ENCODE data around the gene NSD2.
"Not testable (repeated sequence)": the region's sequence is repeated elsewhere in the genome, so short reads cannot be mapped to it uniquely, and the experiment has no call there.

The NSD2 gene

DNA sequence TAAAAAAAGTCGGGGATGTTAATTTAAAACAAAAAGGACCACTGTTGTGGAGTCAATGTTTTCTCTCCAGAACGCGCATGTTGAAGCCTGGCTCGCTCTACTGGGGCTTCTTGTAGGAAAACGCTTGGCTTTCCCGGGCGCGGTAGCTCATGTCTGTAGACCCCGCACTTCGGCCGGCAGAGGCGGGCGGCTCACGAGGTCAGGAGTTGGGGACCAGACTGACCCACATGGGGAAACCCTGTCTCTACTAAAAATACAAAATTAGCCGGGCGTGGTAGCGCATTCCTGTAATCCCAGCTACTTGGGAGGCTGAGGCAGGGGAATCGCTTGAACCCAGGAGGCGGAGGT, 122.0 kb downstream of the NSD2 start:
- ChIA-PET CTCF (no interaction called here), POLR2A (no interaction called here)
- no peak overlapping the region for H3K4me3 ChIP-seq (ENCODE audit: low read depth, low read length)
- H3K9me3 ChIP-seq (ENCODE audit: control insufficient read depth, insufficient read depth, low read depth, low read length), result no peaks in the 10 kb centered on the region
- TF ChIP-seq MZF1 (tag by site-specific recombination; IDR thresholded peaks at IDR 0.05; ENCODE audit: borderline replicate concordance) (no peak), ZBTB1 (tag by site-specific recombination; IDR thresholded peaks at IDR 0.05) (no peak), ZFHX2 (tag by site-specific recombination; conservative IDR thresholded peaks at IDR 0.05) (no peak), BCL11B (tag by site-specific recombination; IDR thresholded peaks at IDR 0.05; ENCODE audit: low read depth) (no peak), ZNF768 (tag by site-specific recombination; IDR thresholded peaks at IDR 0.05) (no peak), ZNF561 (tag by site-specific recombination; IDR thresholded peaks at IDR 0.05; ENCODE audit: borderline replicate concordance) (no peak), PRDM10 (tag by site-specific recombination; IDR thresholded peaks at IDR 0.05) (no peak), ZNF48 (tag by site-specific recombination; IDR thresholded peaks at IDR 0.05) (no peak), ZNF223 (tag by site-specific recombination; IDR thresholded peaks at IDR 0.05) (no peak), FEZF1 (tag by site-specific recombination; IDR thresholded peaks at IDR 0.05) (no peak), ZBTB44 (tag by site-specific recombination; IDR thresholded peaks at IDR 0.05) (no peak), ZNF24 (tag by site-specific recombination; IDR thresholded peaks at IDR 0.05) (no peak), ZNF16 (tag by site-specific recombination; IDR thresholded peaks at IDR 0.05; ENCODE audit: low read depth) (no peak), ZBTB21 (tag by site-specific recombination; IDR thresholded peaks at IDR 0.05) (no peak), ZNF302 (tag by site-specific recombination; IDR thresholded peaks at IDR 0.05; ENCODE audit: low read depth) (no peak), HOXC10 (CRISPR knock-in tag; IDR thresholded peaks at IDR 0.05) (no peak), GLI4 (tag by site-specific recombination; IDR thresholded peaks at IDR 0.05) (no peak)
- TF ChIP-seq, protein P1, sequence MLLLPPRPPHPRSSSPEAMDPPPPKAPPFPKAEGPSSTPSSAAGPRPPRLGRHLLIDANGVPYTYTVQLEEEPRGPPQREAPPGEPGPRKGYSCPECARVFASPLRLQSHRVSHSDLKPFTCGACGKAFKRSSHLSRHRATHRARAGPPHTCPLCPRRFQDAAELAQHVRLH (tag by site-specific recombination; IDR thresholded peaks at IDR 0.05), result no peak
- no peaks in the 10 kb centered on the region for H3K4me1 ChIP-seq (ENCODE audit: control insufficient read depth, insufficient read depth, low read length)
- H3K36me3 ChIP-seq (ENCODE audit: control insufficient read depth in 2 of 2, insufficient read depth in 1 of 2, low read length in 2 of 2), result peaks cover 0 to 36% of the 10 kb centered on the region in 2 experiments; a peak in 2 of 3 replicates
- no peak overlapping the region for H3K27ac ChIP-seq (ENCODE audit: extremely low read depth, low read depth, low read length)

DNA sequence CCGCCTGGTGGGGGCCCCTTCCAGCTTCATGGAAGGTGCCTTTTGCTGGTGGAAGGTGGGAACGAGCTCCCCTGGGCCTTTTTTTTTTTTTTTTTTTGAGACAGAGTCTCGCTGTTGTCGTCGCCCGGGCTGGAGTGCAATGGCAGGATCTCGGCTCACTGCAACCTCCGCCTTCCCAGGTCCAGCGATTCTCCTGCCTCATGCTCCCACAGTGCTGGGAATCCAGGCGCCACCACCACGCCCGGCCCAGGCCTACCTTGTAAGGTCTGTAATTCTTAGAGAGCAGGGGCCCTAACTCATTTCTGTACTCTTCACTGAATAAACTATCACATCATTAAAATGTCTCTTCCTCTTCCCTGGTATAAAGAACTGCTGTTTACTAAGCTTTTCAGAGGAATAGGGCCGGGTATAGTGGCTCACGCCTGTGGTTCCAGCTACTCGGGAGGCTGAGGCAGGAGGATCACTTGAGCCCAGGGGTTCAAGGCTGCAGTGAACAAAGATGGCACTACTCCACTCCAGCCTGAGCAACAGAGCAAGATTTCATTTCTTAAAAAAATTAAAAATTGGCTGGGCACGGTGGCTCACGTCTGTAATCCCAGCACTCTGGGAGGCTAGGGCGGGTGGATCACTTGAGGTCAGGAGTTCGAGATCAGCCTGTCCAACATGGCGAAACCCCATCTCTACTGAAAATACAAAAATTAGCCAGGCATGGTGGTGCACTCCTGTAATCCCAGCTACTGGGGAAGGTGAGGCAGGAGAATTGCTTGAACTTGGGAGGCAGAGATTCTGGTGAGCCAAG, 122.7 kb downstream of the NSD2 start:
- POLR2A ChIA-PET; CTCF ChIA-PET; H3K27ac ChIP-seq (ENCODE audit: extremely low read depth, low read depth, low read length); H3K9me3 ChIP-seq (ENCODE audit: control insufficient read depth, insufficient read depth, low read depth, low read length); H3K4me3 ChIP-seq (ENCODE audit: low read depth, low read length); H3K4me1 ChIP-seq (ENCODE audit: control insufficient read depth, insufficient read depth, low read length): not testable (repeated sequence)
- peaks cover 0 to 38% of the 10 kb centered on the region in 2 experiments; a peak in 2 of 3 replicates for H3K36me3 ChIP-seq (ENCODE audit: control insufficient read depth in 2 of 2, insufficient read depth in 1 of 2, low read length in 2 of 2)
